GM18508 (cell line): ENCODE data around the gene CDH24.

Source experiments
- ATAC-seq: cut with Tn5 transposase; IDR thresholded peaks from one replicate; pipeline ENCODE4 v1.9.1; 2021; ENCODE audit warnings: moderate number of reproducible peaks; ENCODE audit not compliant: insufficient read depth, unreplicated experiment

Gene CDH24, protein sequence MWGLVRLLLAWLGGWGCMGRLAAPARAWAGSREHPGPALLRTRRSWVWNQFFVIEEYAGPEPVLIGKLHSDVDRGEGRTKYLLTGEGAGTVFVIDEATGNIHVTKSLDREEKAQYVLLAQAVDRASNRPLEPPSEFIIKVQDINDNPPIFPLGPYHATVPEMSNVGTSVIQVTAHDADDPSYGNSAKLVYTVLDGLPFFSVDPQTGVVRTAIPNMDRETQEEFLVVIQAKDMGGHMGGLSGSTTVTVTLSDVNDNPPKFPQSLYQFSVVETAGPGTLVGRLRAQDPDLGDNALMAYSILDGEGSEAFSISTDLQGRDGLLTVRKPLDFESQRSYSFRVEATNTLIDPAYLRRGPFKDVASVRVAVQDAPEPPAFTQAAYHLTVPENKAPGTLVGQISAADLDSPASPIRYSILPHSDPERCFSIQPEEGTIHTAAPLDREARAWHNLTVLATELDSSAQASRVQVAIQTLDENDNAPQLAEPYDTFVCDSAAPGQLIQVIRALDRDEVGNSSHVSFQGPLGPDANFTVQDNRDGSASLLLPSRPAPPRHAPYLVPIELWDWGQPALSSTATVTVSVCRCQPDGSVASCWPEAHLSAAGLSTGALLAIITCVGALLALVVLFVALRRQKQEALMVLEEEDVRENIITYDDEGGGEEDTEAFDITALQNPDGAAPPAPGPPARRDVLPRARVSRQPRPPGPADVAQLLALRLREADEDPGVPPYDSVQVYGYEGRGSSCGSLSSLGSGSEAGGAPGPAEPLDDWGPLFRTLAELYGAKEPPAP

DNA sequence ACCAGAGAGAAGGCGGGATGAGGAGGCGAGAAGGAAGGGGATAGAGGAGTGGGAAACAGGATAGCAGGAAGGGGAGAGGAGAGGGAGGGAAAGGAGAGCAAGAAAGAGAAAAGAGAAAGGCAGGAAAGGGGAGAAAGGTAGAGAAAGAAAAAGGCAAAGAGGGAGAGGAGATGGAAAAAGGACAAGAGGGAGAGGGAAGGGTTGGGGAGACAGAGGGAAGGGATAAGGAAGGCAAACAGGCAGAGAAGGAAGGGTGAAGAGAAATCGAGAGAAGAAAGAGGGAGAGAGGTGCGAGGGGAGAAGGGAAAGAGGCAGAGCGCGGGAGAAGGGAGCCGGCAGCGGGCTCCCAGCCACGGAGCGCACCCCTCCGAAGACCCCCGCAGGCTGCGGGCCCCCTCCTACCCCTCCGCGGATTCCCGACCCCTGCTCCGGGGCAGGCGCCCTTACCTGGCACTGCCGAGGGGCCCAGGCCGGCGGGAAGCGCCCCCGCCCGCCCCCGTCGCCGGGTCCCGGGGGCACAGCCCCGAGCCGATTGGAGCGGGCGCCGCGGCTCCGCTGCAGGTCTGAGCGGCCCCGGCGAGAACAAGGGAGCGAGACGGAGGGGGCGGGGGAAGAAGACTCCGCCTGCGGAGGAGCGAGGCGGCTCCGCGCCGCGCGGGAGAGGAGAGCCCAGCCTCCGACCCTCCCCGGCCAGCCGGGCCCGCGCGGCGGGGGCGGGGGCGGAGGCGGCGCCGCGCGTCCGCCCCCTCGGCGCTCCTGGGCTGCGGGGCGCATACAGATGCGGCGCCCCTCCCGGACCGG lies at the start of gene CDH24:
Gene CDH24, minus strand, starts transcription at position 565 of the 801 bp plus-strand sequence. CDS start 1,787 bp downstream, outside the sequence.
- ATAC-seq = no peak

DNA sequence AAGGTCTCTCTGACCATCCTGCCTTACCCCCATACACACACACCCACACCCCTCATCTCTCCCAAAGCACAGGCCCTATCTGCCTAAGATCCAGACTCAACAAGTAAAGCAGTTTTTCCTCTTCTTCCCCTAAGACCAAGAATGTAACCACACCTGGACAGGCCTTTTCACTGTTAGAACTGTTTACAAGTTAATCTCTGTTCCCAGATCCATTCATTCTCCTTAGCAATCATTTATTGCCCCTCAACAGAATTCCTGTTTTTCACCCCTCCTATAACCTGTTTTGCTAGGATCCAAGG lies 49.4 kb upstream of the CDH24 start:
- no peak for ATAC-seq

DNA sequence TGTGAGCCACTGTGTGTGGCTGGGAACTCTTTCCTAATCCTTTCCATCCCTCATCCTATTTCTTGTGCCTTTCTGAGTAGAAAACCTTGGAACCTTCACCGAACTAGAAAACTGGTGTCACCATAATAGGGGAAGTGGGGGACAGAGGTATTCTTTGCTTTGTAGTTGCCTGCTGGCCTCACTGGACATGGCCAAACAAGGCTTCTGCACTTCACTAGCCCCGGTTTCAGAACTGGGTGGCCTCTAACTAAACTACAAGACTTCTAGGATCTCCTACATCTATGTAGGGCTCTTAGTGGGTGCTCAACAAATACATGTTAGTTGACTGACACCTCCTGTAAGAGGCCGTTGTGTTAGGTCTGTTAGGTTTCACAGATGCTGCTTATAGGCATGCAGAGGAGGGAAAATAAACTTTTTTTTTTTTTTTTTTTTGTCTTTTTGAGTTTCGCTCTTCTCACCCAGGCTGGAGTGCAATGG lies 48.1 kb upstream of the CDH24 start:
- ATAC-seq = no peak

DNA sequence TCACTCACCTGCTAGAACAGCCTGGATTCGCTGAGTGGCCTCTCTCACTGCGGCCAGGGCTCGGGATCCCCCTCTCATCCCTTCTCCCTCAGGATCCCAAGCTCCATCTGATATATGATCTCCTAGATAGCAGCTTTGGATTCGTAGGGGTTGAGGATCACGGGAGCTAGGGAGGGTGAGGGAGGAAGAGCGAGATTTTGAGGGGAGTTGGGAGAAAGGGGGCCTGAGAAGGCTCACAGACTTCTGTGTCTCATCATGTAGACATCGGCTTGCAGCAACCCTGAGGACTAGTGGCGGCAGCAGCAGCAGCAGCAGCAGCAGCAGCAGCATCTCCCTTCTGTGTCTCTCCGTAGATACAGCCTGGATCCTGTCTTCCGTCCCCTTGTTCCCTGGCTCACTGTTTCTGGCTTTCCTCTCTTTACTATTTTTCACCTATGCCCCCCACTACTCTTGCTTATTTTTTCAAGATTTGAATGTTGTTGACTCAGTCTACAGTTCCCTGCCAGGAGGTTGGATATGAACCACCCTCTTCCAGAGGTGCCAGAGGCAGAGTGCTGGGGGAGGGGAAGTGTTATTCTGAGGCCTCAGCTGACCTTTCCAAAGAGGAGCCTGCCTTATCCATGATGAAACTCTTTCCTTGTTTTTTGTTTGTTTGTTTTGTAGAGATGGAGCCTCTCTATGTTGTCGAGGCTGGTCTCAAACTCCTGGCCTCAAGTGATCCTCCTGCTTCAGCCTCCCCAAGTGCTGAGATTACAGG lies 47.4 kb upstream of the CDH24 start, which contains the start of gene CIROP:
Gene CIROP, minus strand, starts transcription at position 399 of the 757 bp plus-strand sequence. Its CDS starts 69 bp downstream, at position 330.
- no peak for ATAC-seq

DNA sequence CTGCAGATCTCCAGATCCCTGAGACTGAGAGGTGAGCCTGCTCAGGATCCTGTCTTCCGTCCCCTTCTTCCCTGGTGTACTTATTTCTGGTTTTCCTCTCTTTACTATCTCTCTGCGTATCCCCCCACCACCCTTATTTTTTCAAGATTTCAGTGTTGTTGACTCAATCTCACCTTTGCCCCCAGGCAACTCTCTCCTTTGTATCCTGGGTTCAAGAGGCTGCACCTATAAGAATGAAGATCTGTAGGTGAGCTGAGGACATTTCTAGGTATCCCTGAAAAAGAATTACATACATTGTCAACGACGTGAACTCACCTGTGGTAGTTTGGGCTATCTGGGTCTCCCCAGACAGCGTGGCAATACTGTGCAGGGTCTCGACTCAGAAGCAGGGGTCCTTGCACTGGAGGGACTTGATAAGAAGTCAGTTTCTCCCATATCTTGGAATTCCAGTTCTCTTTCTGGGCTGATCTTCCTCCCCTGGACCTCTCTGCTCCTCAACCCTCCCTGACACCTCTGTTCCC lies 46.8 kb upstream of the CDH24 start:
- no peak for ATAC-seq

DNA sequence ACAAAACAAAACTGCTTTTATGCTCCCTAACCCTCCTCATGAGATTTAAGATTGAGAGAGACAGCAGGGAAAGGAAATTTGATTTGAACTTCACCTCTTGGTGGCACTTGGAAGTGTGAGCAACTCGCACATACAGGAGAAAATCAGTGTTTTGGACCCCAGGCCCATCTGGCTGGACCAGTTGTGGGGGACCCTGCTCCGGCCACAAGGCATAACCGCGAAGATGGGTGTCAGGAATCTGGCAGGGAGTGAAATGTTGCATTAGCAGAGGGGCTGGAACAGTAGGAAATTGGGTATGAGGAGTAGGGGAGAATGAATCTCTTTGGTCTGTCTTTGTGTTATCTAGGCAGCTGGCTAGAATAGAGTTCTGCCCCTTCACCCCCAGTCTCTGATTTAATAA lies 46.3 kb upstream of the CDH24 start:
- ATAC-seq = no peak

DNA sequence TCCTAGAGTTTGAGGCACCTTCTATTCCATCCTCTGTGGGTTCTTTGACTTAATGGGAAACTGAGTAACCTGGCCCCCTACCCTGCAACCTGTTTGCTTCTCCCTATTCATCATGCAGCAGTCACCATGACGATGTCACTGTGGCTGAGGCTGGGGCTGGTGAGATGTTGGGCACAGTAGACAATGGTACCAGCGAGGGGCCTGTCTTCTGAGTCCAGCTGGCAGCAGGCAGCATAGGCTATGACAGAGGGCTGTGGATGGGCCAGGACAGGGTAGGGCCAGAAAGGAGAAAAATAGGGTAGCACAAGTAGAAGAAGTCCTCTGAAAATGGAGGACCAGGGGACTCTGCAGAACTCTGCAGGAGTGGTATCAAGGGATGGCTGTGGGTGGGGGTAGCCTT lies 45.5 kb upstream of the CDH24 start:
- no peak for ATAC-seq

DNA sequence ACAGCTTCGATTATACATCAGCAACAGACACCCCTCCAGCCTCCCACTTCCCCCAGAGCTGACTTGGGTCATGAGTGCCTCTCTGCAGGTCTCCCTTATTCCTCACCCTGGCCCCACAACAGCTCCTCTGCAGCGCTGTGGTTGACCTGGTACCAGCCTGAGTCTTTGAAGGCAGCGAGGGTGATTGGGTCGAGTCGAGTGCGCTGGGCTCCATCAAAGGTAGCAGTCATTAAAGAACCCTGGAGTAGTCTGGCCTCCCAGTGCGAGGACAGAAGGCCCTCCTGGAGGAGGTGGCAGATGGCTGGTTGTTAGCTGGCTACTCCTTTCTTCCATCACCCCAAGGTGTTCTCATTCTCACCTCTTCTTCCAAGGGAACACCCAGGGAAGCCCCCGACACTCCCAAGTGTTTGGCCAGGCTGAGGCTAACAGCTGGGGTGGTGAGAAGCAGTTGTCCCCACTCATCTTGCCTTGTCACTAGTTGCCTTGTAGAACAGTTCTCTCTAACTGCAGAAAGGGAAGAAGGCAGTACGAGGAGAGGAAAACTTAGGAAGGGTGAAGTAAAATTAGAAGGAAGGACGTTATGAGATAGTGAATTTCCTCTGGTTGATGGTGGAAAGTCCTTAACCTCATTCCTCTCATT lies 44.8 kb upstream of the CDH24 start:
- ATAC-seq = no peak

DNA sequence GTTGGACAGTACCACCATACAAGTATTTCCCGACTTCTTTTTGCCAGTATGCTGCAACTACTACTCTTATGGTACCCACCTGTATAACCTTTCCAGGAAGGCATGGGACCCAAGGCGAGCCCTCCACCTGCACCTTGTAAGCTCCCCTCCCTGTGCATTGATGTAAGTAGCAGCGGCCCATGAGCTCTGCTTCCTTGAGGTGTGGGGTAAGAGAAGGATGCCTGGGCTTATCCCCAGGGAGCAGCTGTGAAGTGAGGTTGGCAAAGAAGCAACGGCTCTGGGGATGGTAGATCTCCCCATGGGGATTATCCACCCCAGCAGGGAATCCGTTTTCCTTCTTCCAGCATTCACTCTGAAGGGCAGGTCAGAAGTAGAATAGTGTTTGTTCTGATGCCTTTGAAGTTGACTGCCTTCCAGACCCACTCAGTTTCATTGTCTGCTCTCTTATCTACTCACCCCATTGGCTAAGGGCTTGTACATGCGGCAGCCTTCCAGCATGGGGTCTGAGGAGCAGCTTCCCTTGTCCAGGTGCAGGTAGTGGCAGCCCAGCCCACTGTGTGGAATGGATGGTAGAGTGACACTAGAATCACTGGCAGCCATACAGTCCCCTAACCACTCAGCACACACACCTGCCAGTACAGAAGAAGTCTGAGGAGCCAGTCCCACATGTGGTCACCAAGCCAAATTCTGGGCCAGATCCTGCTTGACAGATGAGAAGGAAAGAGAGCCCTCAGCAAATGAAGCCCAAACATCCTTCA lies 44.1 kb upstream of the CDH24 start:
- no peak for ATAC-seq

DNA sequence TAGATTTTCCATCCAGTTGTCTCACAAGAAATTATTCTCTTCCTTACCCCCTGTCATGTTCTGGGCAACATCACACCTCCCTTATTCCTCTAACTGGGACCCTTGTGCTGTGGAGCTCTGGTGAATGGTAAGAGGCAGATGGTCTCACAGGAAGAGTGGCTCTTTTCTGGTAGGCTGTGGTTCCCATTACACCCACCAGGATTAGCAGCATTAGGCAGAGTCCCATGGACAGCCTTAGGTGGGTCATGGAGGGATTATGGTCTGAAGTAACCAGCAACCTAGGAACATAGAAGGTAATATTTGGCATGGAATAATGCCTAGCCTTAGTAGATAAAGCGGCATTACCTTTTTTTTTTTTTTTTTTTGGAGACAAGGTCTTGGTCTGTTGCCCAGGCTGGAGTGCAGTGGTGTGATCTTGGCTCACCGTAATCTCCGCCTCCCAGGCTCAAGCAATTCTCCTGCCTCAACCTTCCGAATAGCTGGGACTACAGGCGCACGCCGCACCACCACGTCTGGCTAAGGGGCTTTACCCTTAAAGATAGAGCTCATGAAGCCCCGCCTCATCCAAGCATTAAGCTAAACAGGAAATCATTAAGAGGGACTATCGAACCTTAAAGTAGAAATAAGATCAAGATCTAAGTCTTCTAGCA lies 42.0 kb upstream of the CDH24 start:
- no peak for ATAC-seq

DNA sequence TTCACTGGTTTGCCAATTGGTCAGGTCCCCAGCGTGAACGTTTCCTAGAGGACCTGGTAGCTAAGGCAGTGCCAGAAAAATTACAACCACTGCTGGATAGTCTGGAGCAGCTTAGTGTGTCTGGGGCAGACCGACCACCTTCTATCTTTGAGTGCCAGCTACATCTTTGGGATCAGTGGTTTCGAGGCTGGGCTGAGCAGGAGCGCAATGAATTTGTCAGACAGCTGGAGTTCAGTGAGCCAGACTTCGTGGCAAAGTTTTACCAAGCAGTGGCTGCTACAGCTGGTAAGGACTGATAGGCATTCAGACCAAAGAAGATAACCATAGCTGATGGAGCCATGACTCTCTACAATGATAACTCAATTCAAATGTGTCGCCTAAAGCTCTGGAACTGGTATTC lies 40.5 kb upstream of the CDH24 start:
- ATAC-seq = no peak

DNA sequence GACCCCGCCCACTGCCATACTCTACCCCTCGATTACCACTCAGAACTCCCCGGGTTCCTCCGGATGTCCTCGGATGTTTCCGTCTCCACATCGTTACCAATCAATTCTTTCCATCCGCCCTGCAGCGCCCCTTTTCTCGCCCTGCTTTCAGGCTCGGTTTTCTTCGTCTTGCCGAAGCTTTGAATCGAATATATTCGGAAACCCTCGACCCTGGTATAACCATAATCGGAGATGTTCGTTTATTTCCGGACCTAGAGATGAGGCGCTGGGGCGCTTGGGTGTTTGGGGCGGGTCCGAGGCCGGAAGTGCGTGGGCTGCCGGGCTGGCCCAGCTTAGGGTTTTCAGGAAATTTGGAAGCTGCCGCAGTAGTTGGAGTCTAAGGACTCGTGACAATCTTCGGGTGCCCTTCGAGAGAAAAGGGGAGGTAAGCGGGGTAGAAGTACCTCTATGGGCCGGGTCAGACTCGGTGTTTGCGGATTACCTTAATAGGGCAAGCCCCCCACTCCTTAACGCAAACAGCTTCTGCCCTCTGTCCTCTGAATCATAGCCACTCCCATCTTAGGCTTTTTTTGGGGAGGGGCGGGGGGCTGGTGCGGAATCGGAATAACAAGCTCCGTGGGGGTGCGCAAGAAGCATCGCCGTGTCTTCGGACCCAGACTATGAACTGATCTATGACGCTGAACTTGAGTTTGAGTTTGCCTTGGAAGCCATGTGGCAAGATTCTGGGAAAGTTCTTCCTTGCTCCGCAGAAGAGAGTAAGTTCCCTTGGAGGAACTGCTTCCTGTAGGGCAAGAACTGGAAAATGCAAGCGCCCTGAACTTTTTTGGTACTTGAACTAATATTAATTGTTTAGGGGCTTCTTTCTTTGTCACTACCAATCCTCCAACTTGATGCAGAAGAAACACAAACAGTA lies 38.1 kb upstream of the CDH24 start, which contains the start of gene C14orf119:
Gene C14orf119, plus strand, starts transcription at position 310 of the 913 bp plus-strand sequence. CDS start 2,154 bp downstream, outside the sequence.
- peak; percentile 87 for ATAC-seq

DNA sequence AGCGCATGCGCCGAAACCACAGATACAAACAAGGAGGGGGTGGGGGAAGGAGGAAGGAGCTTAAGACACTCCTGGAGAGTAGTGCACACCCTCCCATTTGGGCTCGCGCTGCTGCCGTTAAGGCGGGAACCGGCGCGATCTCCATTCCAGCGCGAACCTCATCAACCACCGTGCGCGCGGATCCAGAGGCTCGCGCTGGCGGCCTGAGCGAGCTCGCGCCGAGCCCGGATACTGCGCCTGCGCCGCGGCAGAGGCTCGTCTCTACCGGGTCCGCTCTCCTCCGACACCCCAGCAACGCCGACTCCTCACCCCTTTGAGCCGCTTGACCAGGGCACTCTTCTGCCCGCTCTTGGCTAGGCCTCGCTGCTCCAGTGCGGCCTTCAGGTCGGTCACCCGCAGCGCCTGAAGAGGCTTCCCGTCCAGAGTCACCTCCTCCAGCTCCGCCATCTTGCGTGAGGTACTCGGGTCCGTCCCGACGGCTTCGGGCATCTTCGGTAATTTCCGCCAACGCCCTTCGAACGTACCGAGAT lies 37.4 kb upstream of the CDH24 start, which contains the start of gene ACIN1:
Gene ACIN1, minus strand, starts transcription at position 471 of the 530 bp plus-strand sequence. Its CDS starts 24 bp downstream, at position 447.
- peak; percentile 25 for ATAC-seq

DNA sequence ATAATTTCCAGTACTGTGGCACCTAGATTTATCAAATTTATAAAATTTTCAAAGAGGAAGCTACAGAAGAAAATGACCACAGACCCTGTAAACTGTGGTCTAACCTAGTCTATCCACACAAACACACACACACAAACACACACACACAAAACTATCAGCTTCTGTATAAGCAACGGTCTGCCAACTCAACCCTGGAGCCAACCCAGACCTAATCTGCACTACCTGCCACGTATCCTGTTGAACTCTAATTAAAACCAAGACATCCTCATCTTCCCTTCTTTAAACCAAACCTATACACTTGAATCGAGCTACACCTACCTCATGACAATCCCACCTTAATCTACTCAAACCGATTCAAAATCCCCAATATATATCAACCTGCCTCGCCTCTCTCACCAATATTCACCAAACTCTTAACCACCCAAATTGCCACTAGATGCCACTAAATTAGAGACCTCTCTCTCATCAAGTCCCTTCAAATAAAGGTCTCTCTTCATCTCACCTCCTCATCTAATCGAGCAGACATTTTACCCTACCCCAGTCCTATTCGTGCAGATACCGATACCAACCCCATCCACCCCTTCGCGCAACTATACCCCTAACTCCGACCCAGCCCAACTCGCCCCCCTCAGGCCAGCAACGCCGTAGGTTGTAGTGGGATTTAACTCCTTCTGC lies 36.8 kb upstream of the CDH24 start:
- ATAC-seq = peak; percentile 8

DNA sequence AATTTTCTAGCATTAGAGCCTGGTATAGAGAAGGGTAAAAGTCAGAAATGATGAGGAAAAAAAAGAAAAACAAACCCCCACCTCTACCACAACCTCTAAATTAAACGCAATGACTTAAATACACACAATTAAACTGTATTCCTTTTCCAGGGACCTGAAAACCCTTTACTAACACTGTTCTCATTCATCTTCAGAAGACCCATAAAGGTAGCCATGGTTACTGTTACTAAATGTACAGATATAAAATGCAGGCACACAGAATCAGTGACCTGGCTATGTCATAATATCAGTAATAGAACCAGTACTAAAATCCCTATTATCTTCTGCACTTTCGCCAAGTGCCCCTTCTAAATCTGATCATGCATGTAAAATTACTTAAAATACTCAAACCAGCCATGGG lies 36.2 kb upstream of the CDH24 start:
- ATAC-seq = no peak

DNA sequence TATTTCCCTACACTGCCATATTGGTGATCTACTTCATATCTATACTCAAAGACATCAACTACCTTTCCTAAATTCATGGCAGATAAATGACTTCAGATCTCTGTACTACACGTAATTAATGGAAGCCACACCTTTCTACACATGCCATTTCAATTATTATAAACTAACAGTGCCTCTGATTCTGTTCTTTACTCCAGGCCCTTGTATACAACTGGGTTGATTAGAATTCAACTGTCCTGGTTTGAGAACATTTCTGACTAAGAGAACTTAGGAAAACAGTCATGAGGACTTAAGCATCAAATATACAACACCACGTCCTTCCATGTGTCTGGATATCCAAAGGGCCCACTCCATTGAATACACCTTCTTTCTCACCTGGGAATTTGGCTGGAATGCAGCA lies 35.8 kb upstream of the CDH24 start:
- no peak for ATAC-seq
